Measurements from ENCODE around the gene LTBP1.

The LTBP1 gene

GRCh38 chr2:33277002-33277426, 330.3 kb downstream of the LTBP1 start:
- no peak for DNase-seq

- DNase-seq: no peak
Measured at GRCh38 chr2:33278245-33278943, 331.6 kb downstream of the LTBP1 start.

GRCh38 chr2:33284287-33284686, 337.5 kb downstream of the LTBP1 start:
- DNase-seq: no peak

GRCh38 chr2:33287507-33288005, 340.8 kb downstream of the LTBP1 start:
- no peak for DNase-seq

GRCh38 chr2:33288011-33288410, 341.3 kb downstream of the LTBP1 start:
- DNase-seq: no peak

- DNase-seq: no peak
Measured at GRCh38 chr2:33289961-33290360, 343.2 kb downstream of the LTBP1 start.

- DNase-seq: no peak
Measured at GRCh38 chr2:33291278-33292013, 344.7 kb downstream of the LTBP1 start.

GRCh38 chr2:33292063-33292462, 345.3 kb downstream of the LTBP1 start:
- no peak for DNase-seq

GRCh38 chr2:33292981-33293595, 346.3 kb downstream of the LTBP1 start:
- no peak for DNase-seq

- no peak for DNase-seq
Measured at GRCh38 chr2:33298233-33298632, 351.5 kb downstream of the LTBP1 start.

GRCh38 chr2:33301355-33301754, 354.6 kb downstream of the LTBP1 start:
- no peak for DNase-seq

GRCh38 chr2:33302348-33302747, 355.6 kb downstream of the LTBP1 start:
- DNase-seq: no peak

- DNase-seq: no peak
Measured at GRCh38 chr2:33304032-33304864, 357.5 kb downstream of the LTBP1 start.

GRCh38 chr2:33307659-33308270, 361.0 kb downstream of the LTBP1 start:
- no peak for DNase-seq

- DNase-seq: no peak
Measured at GRCh38 chr2:33312355-33312754, 365.6 kb downstream of the LTBP1 start.

- DNase-seq: no peak
Measured at GRCh38 chr2:33313039-33313438, 366.3 kb downstream of the LTBP1 start.

- no peak for DNase-seq
Measured at GRCh38 chr2:33314541-33314940, 367.8 kb downstream of the LTBP1 start.

- DNase-seq: no peak
Measured at GRCh38 chr2:33316328-33316727, 369.6 kb downstream of the LTBP1 start.

GRCh38 chr2:33317369-33318007, 370.7 kb downstream of the LTBP1 start:
- no peak for DNase-seq

GRCh38 chr2:33318456-33318855, 371.7 kb downstream of the LTBP1 start:
- DNase-seq: no peak

- DNase-seq: no peak
Measured at GRCh38 chr2:33320573-33320972, 373.8 kb downstream of the LTBP1 start.

- peak; percentile 49 for DNase-seq
Measured at GRCh38 chr2:33321236-33321771, 374.6 kb downstream of the LTBP1 start.
